ENCODE measurements around the gene REC8.
"Not testable (repeated sequence)": the region's sequence is repeated elsewhere in the genome, so short reads cannot be mapped to it uniquely, and the experiment has no call there.

The REC8 gene

GRCh38 chr14:24185026-24185425 is 13.1 kb downstream of the REC8 start:
- no peak for DNase-seq

GRCh38 chr14:24185741-24186140 is 13.9 kb downstream of the REC8 start:
- DNase-seq, result no peak

- DNase-seq, result no peak
Observed at GRCh38 chr14:24186831-24187538, 15.1 kb downstream of the REC8 start.

GRCh38 chr14:24187539-24187915 is 15.6 kb downstream of the REC8 start:
- DNase-seq, result no peak

- peak; percentile 97 for DNase-seq
Observed at GRCh38 chr14:24188251-24189058, 16.6 kb downstream of the REC8 start, which contains the start of gene IPO4. Gene IPO4, minus strand, starts transcription at chr14:24188816. Its CDS starts 29 bp downstream, at chr14:24188787.

- no peak for DNase-seq
Observed at GRCh38 chr14:24189059-24189375, 17.1 kb downstream of the REC8 start.

GRCh38 chr14:24189460-24189859 is 17.6 kb downstream of the REC8 start:
- DNase-seq, result no peak

- DNase-seq, result no peak
Observed at GRCh38 chr14:24190416-24190815, 18.5 kb downstream of the REC8 start.

GRCh38 chr14:24192933-24193332 is 21.1 kb downstream of the REC8 start:
- no peak for DNase-seq

- no peak for DNase-seq
Observed at GRCh38 chr14:24194186-24194872, 22.4 kb downstream of the REC8 start.

- no peak for DNase-seq
Observed at GRCh38 chr14:24194873-24195185, 22.9 kb downstream of the REC8 start.

GRCh38 chr14:24195186-24196070 is 23.5 kb downstream of the REC8 start, which contains the start of gene TM9SF1:
Gene TM9SF1, minus strand, starts transcription at chr14:24195441. Its CDS starts 422 bp downstream, at chr14:24195019.
- peak; percentile 60 for DNase-seq

- no peak for DNase-seq
Observed at GRCh38 chr14:24196071-24197055, 24.5 kb downstream of the REC8 start.

GRCh38 chr14:24197056-24197450 is 25.2 kb downstream of the REC8 start:
- DNase-seq, result no peak

- no peak for DNase-seq
Observed at GRCh38 chr14:24198814-24199524, 27.1 kb downstream of the REC8 start.

- DNase-seq, result not testable (repeated sequence)
Observed at GRCh38 chr14:24202538-24202937, 30.7 kb downstream of the REC8 start.

- not testable (repeated sequence) for DNase-seq
Observed at GRCh38 chr14:24203249-24203886, 31.5 kb downstream of the REC8 start.

GRCh38 chr14:24204163-24205146 is 32.6 kb downstream of the REC8 start:
- DNase-seq, result no peak
